ENCODE measurements around the gene TREH. TPM values are rescaled to one million over a fixed set of nuclear protein-coding genes. Genes with fewer than 3 reads are reported as not detected.

The TREH gene
- total RNA-seq, 4 donors from 2014 or later, result not detected

DNA sequence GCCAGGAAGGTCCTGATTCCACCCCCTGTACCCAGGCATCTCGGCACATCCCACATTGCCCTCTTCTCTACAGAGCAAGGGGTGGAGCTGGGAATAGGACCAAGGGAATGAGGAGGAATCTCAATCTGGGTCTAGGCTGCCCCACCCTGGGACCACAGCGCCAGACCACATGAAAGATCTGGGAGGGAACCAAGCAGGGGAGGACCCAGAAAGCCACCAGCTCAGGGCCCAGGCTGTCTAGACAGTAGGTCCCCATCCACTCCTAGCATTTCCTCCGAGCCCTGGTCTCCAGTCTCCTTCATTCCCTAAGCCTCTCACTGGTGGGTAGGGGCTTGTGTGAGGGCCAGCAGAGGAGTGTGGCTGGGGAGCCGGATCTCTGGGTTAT, 60.5 kb downstream of the TREH start:
- H3K4me3 ChIP-seq, result peak overlapping the region in 1 of 4 donors; percentile 8

DNA sequence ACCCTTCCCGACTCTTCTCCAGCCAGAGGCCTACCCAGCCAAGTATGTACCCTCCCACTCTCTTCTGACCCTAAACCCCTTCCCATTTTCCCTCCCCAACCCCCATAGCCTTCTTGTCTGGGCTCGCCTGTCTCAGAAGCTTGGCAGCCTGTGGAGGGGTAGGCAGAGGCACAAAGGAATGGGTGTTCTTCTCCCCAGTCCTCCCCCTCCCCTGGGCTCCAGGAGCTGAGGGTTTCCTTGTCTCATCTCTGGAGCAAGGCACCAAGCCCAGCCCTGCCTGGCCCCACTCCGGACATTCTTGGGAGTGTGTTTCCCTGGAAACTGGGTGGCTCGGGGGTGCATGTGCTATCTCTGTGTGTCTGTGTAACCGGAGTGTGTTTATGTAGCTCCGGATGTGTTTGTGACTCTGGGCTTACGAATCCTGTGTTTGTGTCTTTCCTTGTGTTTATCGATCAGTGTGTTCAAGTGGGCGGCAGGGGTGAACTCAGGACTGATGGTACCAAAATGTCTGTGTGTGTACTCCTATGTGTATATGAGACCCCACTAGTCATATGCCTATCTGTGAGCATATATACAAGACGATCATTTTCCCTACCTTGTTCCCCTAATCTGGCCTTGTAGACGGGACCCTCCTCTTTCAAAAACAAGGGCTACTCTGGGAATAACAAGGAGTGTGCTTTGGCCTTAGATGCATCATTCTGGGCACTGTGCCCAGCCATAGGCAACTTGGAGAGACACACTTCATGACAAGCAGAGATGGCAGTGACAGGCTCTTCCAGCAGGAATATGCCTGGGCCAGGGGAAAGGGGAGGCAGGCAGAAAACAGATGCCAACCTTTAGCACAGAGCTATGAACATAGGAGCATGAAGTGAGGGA, 61.1 kb downstream of the TREH start:
- intact Hi-C loops (cut with DNase I), result no loop called here
- WGBS, result 48% methylated on average over 10 of the region's 11 CpGs
- Histone ChIP-seq H3K9me3 (no peaks in the 10 kb centered on the region), H3K27me3 (no peaks in the 10 kb centered on the region), H3K36me3 (peaks cover 19 to 55% (median 43%) of the 10 kb centered on the region in 4 donors), H3K27ac (replicated peaks in 1 of 4) (peak overlapping the region; percentile 87 to 92 (median 88)), H3K4me1 (peaks cover 66 to 96% (median 87%) of the 10 kb centered on the region in 4 donors), H3K4me3 (peak overlapping the region in 1 of 4 donors; percentile 8)
- DNase-seq (ENCODE audit: extremely low spot score), result no peak
- TF ChIP-seq EP300 (IDR thresholded peaks at IDR 0.05) (no peak), POLR2A (IDR thresholded peaks at IDR 0.05; ENCODE audit: low read depth) (no peak), POLR2AphosphoS5 (IDR thresholded peaks at IDR 0.05) (peak in 1 of 2 donors; percentile 36)

More for the DNA sequence above, 60.5 kb downstream of the TREH start:
- TF ChIP-seq POLR2AphosphoS5 (IDR thresholded peaks at IDR 0.05), result peak in 1 of 2 donors; percentile 13
- no peak for TF ChIP-seq POLR2A (IDR thresholded peaks at IDR 0.05; ENCODE audit: low read depth)
- intact Hi-C loops (cut with DNase I), result no loop called here
- H3K36me3 ChIP-seq, result peaks cover 19 to 49% (median 38%) of the 10 kb centered on the region in 4 donors
- H3K27me3 ChIP-seq, result no peaks in the 10 kb centered on the region
- 41% methylated on average over 4 of the region's 4 CpGs for WGBS
- no peaks in the 10 kb centered on the region for H3K9me3 ChIP-seq
- DNase-seq (ENCODE audit: extremely low spot score), result no peak
- H3K27ac ChIP-seq (replicated peaks in 1 of 4), result peak overlapping the region; percentile 87 to 92 (median 88)
- H3K4me1 ChIP-seq, result peaks cover 64 to 94% (median 85%) of the 10 kb centered on the region in 4 donors

DNA sequence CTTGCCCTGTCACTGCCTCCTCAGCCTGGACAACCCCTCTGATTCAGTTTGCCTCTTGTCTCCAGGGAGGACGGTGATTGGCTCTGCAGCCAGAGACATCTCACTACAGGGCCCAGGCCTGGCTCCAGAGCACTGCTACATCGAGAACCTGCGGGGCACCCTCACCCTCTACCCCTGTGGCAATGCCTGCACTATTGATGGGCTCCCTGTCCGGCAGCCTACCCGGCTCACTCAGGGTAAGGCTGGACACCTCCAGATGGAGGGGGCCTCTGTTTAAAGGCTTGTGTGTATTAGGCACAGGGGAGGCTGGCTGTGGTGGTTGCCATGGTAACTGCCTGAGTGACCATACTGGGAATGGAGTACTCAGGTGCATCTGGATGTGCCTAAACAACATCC, 63.5 kb downstream of the TREH start:
- peak overlapping the region in 1 of 4 donors; percentile 87 for H3K27ac ChIP-seq (replicated peaks in 1 of 4)
- peaks cover 61 to 96% (median 85%) of the 10 kb centered on the region in 4 donors for H3K4me1 ChIP-seq
- H3K4me3 ChIP-seq, result no peak overlapping the region
- H3K36me3 ChIP-seq, result peaks cover 19 to 55% (median 45%) of the 10 kb centered on the region in 4 donors
- 66% methylated on average over 2 of the region's 5 CpGs for WGBS
- H3K27me3 ChIP-seq, result no peaks in the 10 kb centered on the region
- H3K9me3 ChIP-seq, result no peaks in the 10 kb centered on the region
- intact Hi-C loops (cut with DNase I), result no loop called here
- DNase-seq (ENCODE audit: extremely low spot score), result no peak
- TF ChIP-seq POLR2A (IDR thresholded peaks at IDR 0.05; ENCODE audit: low read depth) (no peak), POLR2AphosphoS5 (IDR thresholded peaks at IDR 0.05) (no peak), EP300 (IDR thresholded peaks at IDR 0.05) (no peak)
- TF ChIP-seq, protein P1, sequence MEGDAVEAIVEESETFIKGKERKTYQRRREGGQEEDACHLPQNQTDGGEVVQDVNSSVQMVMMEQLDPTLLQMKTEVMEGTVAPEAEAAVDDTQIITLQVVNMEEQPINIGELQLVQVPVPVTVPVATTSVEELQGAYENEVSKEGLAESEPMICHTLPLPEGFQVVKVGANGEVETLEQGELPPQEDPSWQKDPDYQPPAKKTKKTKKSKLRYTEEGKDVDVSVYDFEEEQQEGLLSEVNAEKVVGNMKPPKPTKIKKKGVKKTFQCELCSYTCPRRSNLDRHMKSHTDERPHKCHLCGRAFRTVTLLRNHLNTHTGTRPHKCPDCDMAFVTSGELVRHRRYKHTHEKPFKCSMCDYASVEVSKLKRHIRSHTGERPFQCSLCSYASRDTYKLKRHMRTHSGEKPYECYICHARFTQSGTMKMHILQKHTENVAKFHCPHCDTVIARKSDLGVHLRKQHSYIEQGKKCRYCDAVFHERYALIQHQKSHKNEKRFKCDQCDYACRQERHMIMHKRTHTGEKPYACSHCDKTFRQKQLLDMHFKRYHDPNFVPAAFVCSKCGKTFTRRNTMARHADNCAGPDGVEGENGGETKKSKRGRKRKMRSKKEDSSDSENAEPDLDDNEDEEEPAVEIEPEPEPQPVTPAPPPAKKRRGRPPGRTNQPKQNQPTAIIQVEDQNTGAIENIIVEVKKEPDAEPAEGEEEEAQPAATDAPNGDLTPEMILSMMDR (IDR thresholded peaks at IDR 0.05), result no peak

DNA sequence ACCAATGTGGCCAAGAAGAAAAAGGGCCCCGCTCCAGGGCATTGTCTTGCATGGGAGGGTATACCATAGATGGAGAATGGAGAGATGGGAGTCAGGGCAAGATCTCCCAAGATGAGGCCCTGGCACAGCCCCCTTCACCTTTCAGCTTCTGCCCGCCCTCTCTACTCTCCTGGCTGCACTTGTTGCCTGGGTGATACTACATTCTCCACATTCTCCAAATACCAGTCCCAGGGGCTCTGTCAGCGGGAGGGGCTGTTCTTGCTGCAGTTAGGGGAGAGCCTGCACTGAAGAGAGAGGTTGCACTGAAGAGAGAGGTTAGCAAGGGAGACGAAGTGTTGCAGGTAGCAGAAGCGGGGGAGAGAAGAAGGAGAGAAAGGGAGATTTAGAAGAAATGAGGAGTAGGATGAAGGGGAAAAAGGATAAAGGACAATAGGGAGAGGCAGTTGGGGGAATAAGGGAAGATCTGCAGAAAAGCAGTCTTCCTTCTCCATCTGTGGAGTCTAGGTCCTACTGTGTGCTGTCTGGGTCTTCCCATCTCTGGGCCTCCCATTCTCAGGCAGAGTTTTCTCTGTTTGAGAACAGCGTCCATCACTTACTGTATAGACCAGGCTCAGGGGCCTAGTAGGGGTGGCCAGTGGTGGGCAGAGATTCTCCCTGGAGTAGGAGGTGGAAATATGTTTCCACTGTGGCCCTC, 64.0 kb downstream of the TREH start:
- intact Hi-C loops (cut with DNase I), result no loop called here
- no peak for DNase-seq (ENCODE audit: extremely low spot score)
- Histone ChIP-seq H3K36me3 (peaks cover 19 to 55% (median 45%) of the 10 kb centered on the region in 4 donors), H3K27me3 (no peaks in the 10 kb centered on the region), H3K4me1 (peaks cover 61 to 96% (median 85%) of the 10 kb centered on the region in 4 donors), H3K4me3 (no peak overlapping the region), H3K27ac (replicated peaks in 1 of 4) (no peak overlapping the region), H3K9me3 (no peaks in the 10 kb centered on the region)
- WGBS, result 73% methylated on average over 6 of the region's 6 CpGs
- TF ChIP-seq, protein P1 (IDR thresholded peaks at IDR 0.05), result no peak
- no peak for TF ChIP-seq POLR2AphosphoS5 (IDR thresholded peaks at IDR 0.05)
- no peak for TF ChIP-seq POLR2A (IDR thresholded peaks at IDR 0.05; ENCODE audit: low read depth)
- TF ChIP-seq EP300 (IDR thresholded peaks at IDR 0.05), result no peak

DNA sequence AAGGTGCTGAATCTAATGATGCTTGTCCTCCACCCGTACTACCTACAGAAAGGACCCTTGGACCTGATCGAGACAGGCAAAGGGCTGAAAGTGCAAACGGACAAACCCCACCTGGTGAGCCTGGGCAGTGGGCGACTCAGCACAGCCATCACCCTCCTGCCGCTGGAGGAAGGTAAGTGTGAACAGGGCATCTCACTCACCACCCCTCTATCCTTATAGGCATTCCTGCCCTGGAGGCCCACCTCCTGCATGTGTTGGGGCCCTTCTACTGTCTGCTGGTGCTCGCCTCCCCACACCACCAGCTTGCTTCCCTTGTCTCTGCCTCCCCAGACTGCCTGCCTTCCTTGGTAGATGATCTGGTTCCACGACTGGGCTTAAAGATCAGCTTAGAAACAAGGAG, 64.9 kb downstream of the TREH start:
- Histone ChIP-seq H3K36me3 (peaks cover 19 to 50% (median 45%) of the 10 kb centered on the region in 4 donors), H3K27me3 (no peaks in the 10 kb centered on the region), H3K4me1 (peaks cover 55 to 96% (median 84%) of the 10 kb centered on the region in 4 donors), H3K4me3 (no peak overlapping the region), H3K9me3 (no peaks in the 10 kb centered on the region), H3K27ac (replicated peaks in 1 of 4) (peak overlapping the region in 2 of 4 donors; percentile 8 to 72)
- 82% methylated on average over 7 of the region's 7 CpGs for WGBS
- no peak for DNase-seq (ENCODE audit: extremely low spot score)
- TF ChIP-seq, protein P1 (IDR thresholded peaks at IDR 0.05), result no peak
- TF ChIP-seq POLR2AphosphoS5 (IDR thresholded peaks at IDR 0.05) (no peak), POLR2A (IDR thresholded peaks at IDR 0.05; ENCODE audit: low read depth) (no peak), EP300 (IDR thresholded peaks at IDR 0.05) (no peak)
- intact Hi-C loops (cut with DNase I), result no loop called here

All from esophagus muscularis mucosa (tissue), 4 donors.